ENCODE results near the gene S100A12.

Gene S100A12

DNA sequence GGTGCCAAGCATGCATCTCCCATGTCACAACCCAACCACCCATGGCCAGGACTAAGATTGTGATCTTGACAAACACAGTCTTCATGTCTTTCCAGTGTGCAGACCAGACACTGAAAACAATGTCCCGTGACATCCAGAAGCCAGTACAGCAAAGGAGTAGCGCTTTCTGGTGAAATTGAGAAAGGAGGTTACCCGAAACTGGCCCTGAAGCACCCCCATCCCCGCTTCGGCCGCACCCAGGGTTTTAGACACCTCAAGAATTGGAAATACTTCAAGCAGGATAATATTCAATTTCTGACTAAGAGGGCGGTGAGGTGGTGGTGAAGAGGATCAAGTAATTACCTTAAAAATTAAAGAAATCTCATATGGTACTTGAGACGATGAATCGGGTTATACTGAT lies 26.0 kb upstream of the S100A12 start:
- TF ChIP-seq, protein P1, sequence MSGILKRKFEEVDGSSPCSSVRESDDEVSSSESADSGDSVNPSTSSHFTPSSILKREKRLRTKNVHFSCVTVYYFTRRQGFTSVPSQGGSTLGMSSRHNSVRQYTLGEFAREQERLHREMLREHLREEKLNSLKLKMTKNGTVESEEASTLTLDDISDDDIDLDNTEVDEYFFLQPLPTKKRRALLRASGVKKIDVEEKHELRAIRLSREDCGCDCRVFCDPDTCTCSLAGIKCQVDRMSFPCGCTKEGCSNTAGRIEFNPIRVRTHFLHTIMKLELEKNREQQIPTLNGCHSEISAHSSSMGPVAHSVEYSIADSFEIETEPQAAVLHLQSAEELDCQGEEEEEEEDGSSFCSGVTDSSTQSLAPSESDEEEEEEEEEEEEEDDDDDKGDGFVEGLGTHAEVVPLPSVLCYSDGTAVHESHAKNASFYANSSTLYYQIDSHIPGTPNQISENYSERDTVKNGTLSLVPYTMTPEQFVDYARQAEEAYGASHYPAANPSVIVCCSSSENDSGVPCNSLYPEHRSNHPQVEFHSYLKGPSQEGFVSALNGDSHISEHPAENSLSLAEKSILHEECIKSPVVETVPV (CRISPR knock-in tag; IDR thresholded peaks at IDR 0.05), result no peak
- TF ChIP-seq ZFP3 (CRISPR knock-in tag; IDR thresholded peaks at IDR 0.05), result no peak
- TF ChIP-seq, protein P2, sequence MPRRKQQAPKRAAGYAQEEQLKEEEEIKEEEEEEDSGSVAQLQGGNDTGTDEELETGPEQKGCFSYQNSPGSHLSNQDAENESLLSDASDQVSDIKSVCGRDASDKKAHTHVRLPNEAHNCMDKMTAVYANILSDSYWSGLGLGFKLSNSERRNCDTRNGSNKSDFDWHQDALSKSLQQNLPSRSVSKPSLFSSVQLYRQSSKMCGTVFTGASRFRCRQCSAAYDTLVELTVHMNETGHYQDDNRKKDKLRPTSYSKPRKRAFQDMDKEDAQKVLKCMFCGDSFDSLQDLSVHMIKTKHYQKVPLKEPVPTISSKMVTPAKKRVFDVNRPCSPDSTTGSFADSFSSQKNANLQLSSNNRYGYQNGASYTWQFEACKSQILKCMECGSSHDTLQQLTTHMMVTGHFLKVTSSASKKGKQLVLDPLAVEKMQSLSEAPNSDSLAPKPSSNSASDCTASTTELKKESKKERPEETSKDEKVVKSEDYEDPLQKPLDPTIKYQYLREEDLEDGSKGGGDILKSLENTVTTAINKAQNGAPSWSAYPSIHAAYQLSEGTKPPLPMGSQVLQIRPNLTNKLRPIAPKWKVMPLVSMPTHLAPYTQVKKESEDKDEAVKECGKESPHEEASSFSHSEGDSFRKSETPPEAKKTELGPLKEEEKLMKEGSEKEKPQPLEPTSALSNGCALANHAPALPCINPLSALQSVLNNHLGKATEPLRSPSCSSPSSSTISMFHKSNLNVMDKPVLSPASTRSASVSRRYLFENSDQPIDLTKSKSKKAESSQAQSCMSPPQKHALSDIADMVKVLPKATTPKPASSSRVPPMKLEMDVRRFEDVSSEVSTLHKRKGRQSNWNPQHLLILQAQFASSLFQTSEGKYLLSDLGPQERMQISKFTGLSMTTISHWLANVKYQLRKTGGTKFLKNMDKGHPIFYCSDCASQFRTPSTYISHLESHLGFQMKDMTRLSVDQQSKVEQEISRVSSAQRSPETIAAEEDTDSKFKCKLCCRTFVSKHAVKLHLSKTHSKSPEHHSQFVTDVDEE (CRISPR knock-in tag; IDR thresholded peaks at IDR 0.05), result no peak
- ATAC-seq, result no peak

DNA sequence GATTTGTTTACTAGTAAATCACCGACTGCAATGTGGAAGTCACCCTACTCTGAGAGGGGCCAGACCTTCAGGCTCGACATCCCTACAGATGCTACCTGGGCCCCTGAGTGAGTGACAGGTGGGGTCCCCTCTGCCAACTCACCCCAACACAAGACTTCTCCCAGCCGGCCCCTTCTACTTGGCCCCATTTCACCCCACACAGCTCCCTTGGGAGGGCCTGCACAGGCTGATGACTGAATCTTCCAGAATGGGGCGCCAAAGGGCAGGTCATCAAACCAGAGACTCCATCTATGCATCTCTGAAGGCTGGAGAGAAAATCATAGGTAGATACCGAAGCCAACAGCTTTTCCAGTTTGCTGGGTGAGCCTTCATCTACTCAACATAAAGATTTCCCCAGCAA lies 24.8 kb upstream of the S100A12 start:
- no peak for TF ChIP-seq ZNF565 (CRISPR knock-in tag; conservative IDR thresholded peaks at IDR 0.05; ENCODE audit: low read depth)
- TF ChIP-seq BACH2 (CRISPR knock-in tag; IDR thresholded peaks at IDR 0.05; ENCODE audit: borderline replicate concordance), result no peak
- TF ChIP-seq ZNF70 (CRISPR knock-in tag; IDR thresholded peaks at IDR 0.05), result no peak
- no peak for TF ChIP-seq GLIS3 (CRISPR knock-in tag; IDR thresholded peaks at IDR 0.05)
- TF ChIP-seq TOX (CRISPR knock-in tag; IDR thresholded peaks at IDR 0.05; ENCODE audit: borderline replicate concordance), result no peak
- no peak for TF ChIP-seq ZNF8 (CRISPR knock-in tag; IDR thresholded peaks at IDR 0.05)
- no peak for TF ChIP-seq ZFP3 (CRISPR knock-in tag; IDR thresholded peaks at IDR 0.05)
- TF ChIP-seq, protein P3, sequence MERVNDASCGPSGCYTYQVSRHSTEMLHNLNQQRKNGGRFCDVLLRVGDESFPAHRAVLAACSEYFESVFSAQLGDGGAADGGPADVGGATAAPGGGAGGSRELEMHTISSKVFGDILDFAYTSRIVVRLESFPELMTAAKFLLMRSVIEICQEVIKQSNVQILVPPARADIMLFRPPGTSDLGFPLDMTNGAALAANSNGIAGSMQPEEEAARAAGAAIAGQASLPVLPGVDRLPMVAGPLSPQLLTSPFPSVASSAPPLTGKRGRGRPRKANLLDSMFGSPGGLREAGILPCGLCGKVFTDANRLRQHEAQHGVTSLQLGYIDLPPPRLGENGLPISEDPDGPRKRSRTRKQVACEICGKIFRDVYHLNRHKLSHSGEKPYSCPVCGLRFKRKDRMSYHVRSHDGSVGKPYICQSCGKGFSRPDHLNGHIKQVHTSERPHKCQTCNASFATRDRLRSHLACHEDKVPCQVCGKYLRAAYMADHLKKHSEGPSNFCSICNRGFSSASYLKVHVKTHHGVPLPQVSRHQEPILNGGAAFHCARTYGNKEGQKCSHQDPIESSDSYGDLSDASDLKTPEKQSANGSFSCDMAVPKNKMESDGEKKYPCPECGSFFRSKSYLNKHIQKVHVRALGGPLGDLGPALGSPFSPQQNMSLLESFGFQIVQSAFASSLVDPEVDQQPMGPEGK (CRISPR knock-in tag; IDR thresholded peaks at IDR 0.05; ENCODE audit: borderline replicate concordance), result no peak
- no peak for TF ChIP-seq ARNTL (CRISPR knock-in tag; IDR thresholded peaks at IDR 0.05; ENCODE audit: borderline replicate concordance, low read depth)
- TF ChIP-seq, protein P4, sequence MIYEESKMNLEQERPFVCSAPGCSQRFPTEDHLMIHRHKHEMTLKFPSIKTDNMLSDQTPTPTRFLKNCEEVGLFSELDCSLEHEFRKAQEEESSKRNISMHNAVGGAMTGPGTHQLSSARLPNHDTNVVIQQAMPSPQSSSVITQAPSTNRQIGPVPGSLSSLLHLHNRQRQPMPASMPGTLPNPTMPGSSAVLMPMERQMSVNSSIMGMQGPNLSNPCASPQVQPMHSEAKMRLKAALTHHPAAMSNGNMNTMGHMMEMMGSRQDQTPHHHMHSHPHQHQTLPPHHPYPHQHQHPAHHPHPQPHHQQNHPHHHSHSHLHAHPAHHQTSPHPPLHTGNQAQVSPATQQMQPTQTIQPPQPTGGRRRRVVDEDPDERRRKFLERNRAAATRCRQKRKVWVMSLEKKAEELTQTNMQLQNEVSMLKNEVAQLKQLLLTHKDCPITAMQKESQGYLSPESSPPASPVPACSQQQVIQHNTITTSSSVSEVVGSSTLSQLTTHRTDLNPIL (CRISPR knock-in tag; IDR thresholded peaks at IDR 0.05; ENCODE audit: low read depth), result no peak
- TF ChIP-seq PPARA (CRISPR knock-in tag; IDR thresholded peaks at IDR 0.05; ENCODE audit: borderline replicate concordance), result no peak
- TF ChIP-seq SNAI2 (CRISPR knock-in tag; IDR thresholded peaks at IDR 0.05), result no peak
- TF ChIP-seq ESRRG (CRISPR knock-in tag; IDR thresholded peaks at IDR 0.05), result no peak
- TF ChIP-seq RARB (CRISPR knock-in tag; IDR thresholded peaks at IDR 0.05), result no peak
- peak; percentile 40; the same call in 2 of the 3 replicates for ATAC-seq

DNA sequence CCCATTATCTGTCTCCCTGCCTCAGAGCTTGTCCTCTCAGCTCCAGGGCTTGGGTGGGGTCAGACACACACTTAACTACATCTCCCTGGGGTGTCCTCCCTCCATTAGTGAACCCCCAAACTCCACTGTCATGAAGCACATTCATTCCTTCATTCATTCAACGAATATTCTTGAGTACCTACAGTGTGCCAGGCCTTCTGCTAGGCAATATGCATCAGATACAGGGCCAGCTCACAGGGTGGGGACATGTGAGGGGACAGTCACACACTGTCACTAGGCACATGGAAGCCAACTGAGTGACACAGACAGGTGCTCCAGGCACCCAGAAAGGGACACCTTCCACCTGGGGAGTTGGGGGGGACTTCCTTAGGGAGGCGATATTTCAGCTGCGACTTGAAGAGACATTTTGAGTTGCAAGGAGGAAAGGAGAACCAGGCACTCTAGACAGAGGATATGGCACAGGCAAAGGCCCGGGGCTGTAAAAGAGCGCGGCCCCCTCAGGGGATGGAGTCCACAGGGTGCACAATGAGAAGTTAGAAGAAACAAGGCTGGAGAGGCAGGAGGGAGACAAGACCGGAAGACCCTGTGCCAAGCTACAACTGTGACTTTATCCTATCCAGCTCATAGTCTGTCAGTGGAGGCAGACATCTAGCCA lies 24.1 kb upstream of the S100A12 start:
- ATAC-seq, result no peak
- TF ChIP-seq, protein P5, sequence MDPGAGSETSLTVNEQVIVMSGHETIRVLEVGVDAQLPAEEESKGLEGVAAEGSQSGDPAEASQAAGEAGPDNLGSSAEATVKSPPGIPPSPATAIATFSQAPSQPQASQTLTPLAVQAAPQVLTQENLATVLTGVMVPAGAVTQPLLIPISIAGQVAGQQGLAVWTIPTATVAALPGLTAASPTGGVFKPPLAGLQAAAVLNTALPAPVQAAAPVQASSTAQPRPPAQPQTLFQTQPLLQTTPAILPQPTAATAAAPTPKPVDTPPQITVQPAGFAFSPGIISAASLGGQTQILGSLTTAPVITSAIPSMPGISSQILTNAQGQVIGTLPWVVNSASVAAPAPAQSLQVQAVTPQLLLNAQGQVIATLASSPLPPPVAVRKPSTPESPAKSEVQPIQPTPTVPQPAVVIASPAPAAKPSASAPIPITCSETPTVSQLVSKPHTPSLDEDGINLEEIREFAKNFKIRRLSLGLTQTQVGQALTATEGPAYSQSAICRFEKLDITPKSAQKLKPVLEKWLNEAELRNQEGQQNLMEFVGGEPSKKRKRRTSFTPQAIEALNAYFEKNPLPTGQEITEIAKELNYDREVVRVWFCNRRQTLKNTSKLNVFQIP (CRISPR knock-in tag; IDR thresholded peaks at IDR 0.05; ENCODE audit: borderline replicate concordance, low read depth), result no peak
- TF ChIP-seq GLIS3 (CRISPR knock-in tag; IDR thresholded peaks at IDR 0.05), result no peak
- TF ChIP-seq PPARA (CRISPR knock-in tag; IDR thresholded peaks at IDR 0.05; ENCODE audit: borderline replicate concordance), result no peak
- TF ChIP-seq ZFP3 (CRISPR knock-in tag; IDR thresholded peaks at IDR 0.05), result no peak
- TF ChIP-seq, protein P4 (CRISPR knock-in tag; IDR thresholded peaks at IDR 0.05; ENCODE audit: low read depth), result no peak
- TF ChIP-seq RARB (CRISPR knock-in tag; IDR thresholded peaks at IDR 0.05), result no peak

Data from SK-N-SH treated with all-trans-retinoic acid at 6 μM for 48 hours (cell line).